Hepatocyte (in vitro differentiated cells): Measurements from ENCODE around the gene PLA2G4A. TPM values are rescaled to one million over a fixed set of nuclear protein-coding genes. Genes with fewer than 3 reads are reported as not detected.

ENCODE experiments used
- DNase-seq: peaks from one replicate; pipeline ENCODE4 v3.0.0-alpha.2; 2016; ENCODE audit warnings: low spot score
- H2AFZ ChIP-seq: fragments of 200-600 bp; sonication (generic); 2 replicates; pipeline ENCODE4 v1.6.0; 2016; ENCODE audit warnings: antibody characterized with exemption, mild to moderate bottlenecking
- H3K27ac ChIP-seq: fragments of 200-600 bp; sonication (generic); 2 replicates; pipeline ENCODE4 v1.5.1; 2016; ENCODE audit warnings: mild to moderate bottlenecking
- H3K27me3 ChIP-seq: fragments of 200-600 bp; sonication (generic); 2 replicates; pipeline ENCODE4 v1.6.1; 2016
- H3K36me3 ChIP-seq: fragments of 200-600 bp; sonication (generic); replicated peaks from 2 replicates; pipeline ENCODE4 v1.5.1; 2016; ENCODE audit warnings: low read depth; ENCODE audit not compliant: insufficient read depth
- H3K4me1 ChIP-seq: fragments of 200-600 bp; sonication (generic); 2 replicates; pipeline ENCODE4 v1.5.1; 2016; ENCODE audit warnings: mild to moderate bottlenecking, moderate library complexity; ENCODE audit not compliant: insufficient read depth
- H3K4me2 ChIP-seq: fragments of 200-600 bp; sonication (generic); 2 replicates; pipeline ENCODE4 v1.6.0; 2016
- H3K4me3 ChIP-seq: fragments of 200-600 bp; sonication (generic); 2 replicates; pipeline ENCODE4 v1.5.1; 2016; ENCODE audit warnings: mild to moderate bottlenecking
- H3K79me2 ChIP-seq: fragments of 200-600 bp; sonication (generic); 2 replicates; pipeline ENCODE4 v1.6.0; 2017; ENCODE audit warnings: mild to moderate bottlenecking
- H3K9me2 ChIP-seq: fragments of 200-600 bp; sonication (generic); replicated peaks from 2 replicates; pipeline ENCODE4 v1.6.0; 2017; ENCODE audit warnings: mild to moderate bottlenecking; ENCODE audit not compliant: insufficient read depth
- H3K9me3 ChIP-seq: fragments of 200-600 bp; sonication (generic); 2 replicates; pipeline ENCODE4 v1.5.1; 2016; ENCODE audit warnings: low read depth, mild to moderate bottlenecking
- H4K20me1 ChIP-seq: fragments of 200-600 bp; sonication (generic); 2 replicates; pipeline ENCODE4 v1.6.0; 2016; ENCODE audit warnings: mild to moderate bottlenecking; ENCODE audit not compliant: insufficient read depth, poor library complexity, severe bottlenecking
- CTCF ChIP-seq: fragments of 200-600 bp; sonication (generic); IDR thresholded peaks from 2 replicates; pipeline ENCODE4 v1.5.1; 2016; ENCODE audit warnings: antibody characterized with exemption, mild to moderate bottlenecking; ENCODE audit not compliant: poor library complexity
- EZH2 ChIP-seq: fragments of 200-600 bp; sonication (generic); IDR thresholded peaks from 2 replicates; pipeline ENCODE4 v1.6.1; 2016; ENCODE audit warnings: antibody characterized with exemption, mild to moderate bottlenecking, borderline replicate concordance
- EZH2phosphoT487 ChIP-seq: fragments of 200-600 bp; sonication (generic); IDR thresholded peaks from one replicate; pipeline ENCODE4 v1.6.1; 2018; ENCODE audit warnings: antibody characterized with exemption, mild to moderate bottlenecking, low read depth, moderate library complexity; ENCODE audit not compliant: unreplicated experiment, severe bottlenecking
- WGBS: methylation state at CpG from one replicate; pipeline ENCODE4 v1.1.6; 2016; ENCODE audit warnings: low lambda C conversion rate; ENCODE audit errors: missing lambda C conversion rate; 5-methylcytosine and 5-hydroxymethylcytosine counted together
- polyA plus RNA-seq: library from polyadenylated mRNA; unstranded; fragments of >200 nt; fragmentation: Nextera tagmentation; extraction: Ambion mirVana; gene quantifications from 2 replicates; pipeline ENCODE4 v1.2.1, GENCODE V29; 2016
- total RNA-seq: library from RNA; depleted of rRNA; stranded (reverse); fragments of >200 nt; gene quantifications from 2 replicates; pipeline ENCODE4 v1.2.3, GENCODE V29; 2014

PLA2G4A gene
- total and polyA plus RNA-seq, 2 experiments from 2014 or later: 21.3 to 24.9 TPM

- peak; percentile 31 for DNase-seq
These were observed 146.0 kb downstream of the PLA2G4A start for GRCh38 chr1:186974774-186975181.

GRCh38 chr1:186975220-186975619 lies 146.5 kb downstream of the PLA2G4A start:
- Histone ChIP-seq H3K79me2 (no peaks in the 10 kb centered on the region), H3K27ac (peak overlapping the region; percentile 56), H4K20me1 (no peaks in the 10 kb centered on the region), H3K9me2 (no peaks in the 10 kb centered on the region), H3K4me2 (peak overlapping the region; percentile 7), H3K4me3 (no peak overlapping the region), H3K27me3 (no peaks in the 10 kb centered on the region), H3K9me3 (no peaks in the 10 kb centered on the region), H3K4me1 (peaks cover 10% of the 10 kb centered on the region), H3K36me3 (no peaks in the 10 kb centered on the region), H2AFZ (peak overlapping the region; percentile 9)
- WGBS: 35% methylated on average over 1 of the region's 1 CpG
- TF ChIP-seq EZH2phosphoT487 (no peak), EZH2 (no peak), CTCF (no peak)
- no peak for DNase-seq

More at GRCh38 chr1:186974774-186975181, 146.0 kb downstream of the PLA2G4A start:
- peak overlapping the region; percentile 7 for H3K4me2 ChIP-seq
- no peaks in the 10 kb centered on the region for H3K9me3 ChIP-seq
- TF ChIP-seq EZH2phosphoT487 (no peak), EZH2 (no peak), CTCF (no peak)
- no peaks in the 10 kb centered on the region for H3K36me3 ChIP-seq
- H3K9me2 ChIP-seq: no peaks in the 10 kb centered on the region
- 46% methylated on average over 3 of the region's 3 CpGs for WGBS
- H3K4me3 ChIP-seq: no peak overlapping the region
- no peaks in the 10 kb centered on the region for H3K27me3 ChIP-seq
- peak overlapping the region; percentile 72 for H3K27ac ChIP-seq
- H2AFZ ChIP-seq: no peak overlapping the region
- no peaks in the 10 kb centered on the region for H4K20me1 ChIP-seq
- H3K4me1 ChIP-seq: peaks cover 10% of the 10 kb centered on the region
- H3K79me2 ChIP-seq: no peaks in the 10 kb centered on the region

- H3K4me3 ChIP-seq: no peak overlapping the region
- H4K20me1 ChIP-seq: no peaks in the 10 kb centered on the region
- peaks cover 10% of the 10 kb centered on the region for H3K4me1 ChIP-seq
- no peaks in the 10 kb centered on the region for H3K36me3 ChIP-seq
- no peak for DNase-seq
- H3K27ac ChIP-seq: no peak overlapping the region
- no peak overlapping the region for H3K4me2 ChIP-seq
- no peak overlapping the region for H2AFZ ChIP-seq
- no peak for TF ChIP-seq EZH2phosphoT487
- no peak for TF ChIP-seq CTCF
- TF ChIP-seq EZH2: no peak
- H3K9me2 ChIP-seq: no peaks in the 10 kb centered on the region
- no peaks in the 10 kb centered on the region for H3K27me3 ChIP-seq
- no peaks in the 10 kb centered on the region for H3K9me3 ChIP-seq
- no peaks in the 10 kb centered on the region for H3K79me2 ChIP-seq
- 54% methylated on average over 8 of the region's 8 CpGs for WGBS
These were observed 148.0 kb downstream of the PLA2G4A start for GRCh38 chr1:186976700-186977099.
